HEK293 (cell line): Measurements from ENCODE around the gene CYP4F22.
A peak's percentile ranks its signal among the peaks of the same experiment; 100 is the strongest.

ENCODE experiments used
- GLIS2 ChIP-seq: fragments of 450-650 bp; formaldehyde crosslinking; IDR thresholded peaks from 2 replicates; pipeline ENCODE4 v1.5.1; 2016; ENCODE audit warnings: missing biosample characterization, missing genetic modification characterization
- INSM2 ChIP-seq: fragments of 450-650 bp; formaldehyde crosslinking; IDR thresholded peaks from 2 replicates; pipeline ENCODE4 v1.5.1; 2016; ENCODE audit warnings: missing biosample characterization, missing genetic modification characterization
- PRDM10 ChIP-seq: fragments of 450-650 bp; formaldehyde crosslinking; IDR thresholded peaks from 2 replicates; pipeline ENCODE4 v1.5.1; 2016; ENCODE audit warnings: missing biosample characterization, missing genetic modification characterization
- PRDM2 ChIP-seq: fragments of 450-650 bp; formaldehyde crosslinking; IDR thresholded peaks from 2 replicates; pipeline ENCODE4 v1.5.1; 2016; ENCODE audit warnings: missing biosample characterization, missing genetic modification characterization, borderline replicate concordance
- SP3 ChIP-seq: fragments of 450-650 bp; formaldehyde crosslinking; IDR thresholded peaks from 2 replicates; pipeline ENCODE4 v1.5.1; 2016; ENCODE audit warnings: missing biosample characterization, missing genetic modification characterization
- SP7 ChIP-seq: fragments of 450-650 bp; formaldehyde crosslinking; IDR thresholded peaks from 2 replicates; pipeline ENCODE4 v1.5.1; 2016; ENCODE audit warnings: missing biosample characterization, missing genetic modification characterization
- TCF7L2 ChIP-seq: IDR thresholded peaks from 2 replicates; pipeline ENCODE4 v1.6.1; 2011; ENCODE audit warnings: low read depth, mild to moderate bottlenecking, inconsistent platforms, low read length, moderate library complexity, borderline replicate concordance
- ZEB2 ChIP-seq: fragments of 450-650 bp; formaldehyde crosslinking; IDR thresholded peaks from 2 replicates; pipeline ENCODE4 v1.5.1; 2016; ENCODE audit warnings: missing biosample characterization, missing genetic modification characterization
- ZFHX2 ChIP-seq: fragments of 450-650 bp; formaldehyde crosslinking; conservative IDR thresholded peaks from 2 replicates; pipeline ENCODE4 v1.5.1; 2016; ENCODE audit warnings: missing biosample characterization, missing genetic modification characterization
- ZNF132 ChIP-seq: fragments of 450-650 bp; formaldehyde crosslinking; IDR thresholded peaks from 2 replicates; pipeline ENCODE4 v1.5.1; 2017; ENCODE audit warnings: missing biosample characterization, missing genetic modification characterization, borderline replicate concordance
- ZNF138 ChIP-seq: fragments of 450-650 bp; formaldehyde crosslinking; IDR thresholded peaks from 2 replicates; pipeline ENCODE4 v1.5.1; 2016; ENCODE audit warnings: missing biosample characterization, missing genetic modification characterization, borderline replicate concordance
- ZNF335 ChIP-seq: fragments of 450-650 bp; formaldehyde crosslinking; conservative IDR thresholded peaks from 2 replicates; pipeline ENCODE4 v1.5.1; 2016; ENCODE audit warnings: missing biosample characterization, missing genetic modification characterization
- ZNF341 ChIP-seq: fragments of 450-650 bp; formaldehyde crosslinking; IDR thresholded peaks from 2 replicates; pipeline ENCODE4; 2016; ENCODE audit warnings: low read depth, missing biosample characterization, missing genetic modification characterization
- ZNF626 ChIP-seq: fragments of 450-650 bp; sonication (Bioruptor Pico); formaldehyde crosslinking; IDR thresholded peaks from 2 replicates; pipeline ENCODE4 v1.5.1; 2018; ENCODE audit warnings: missing biosample characterization, missing genetic modification characterization, inconsistent platforms
- ZNF645 ChIP-seq: fragments of 450-650 bp; formaldehyde crosslinking; IDR thresholded peaks from 2 replicates; pipeline ENCODE4; 2016; ENCODE audit warnings: missing biosample characterization, missing genetic modification characterization
- ZNF654 ChIP-seq: fragments of 450-650 bp; formaldehyde crosslinking; IDR thresholded peaks from 2 replicates; pipeline ENCODE4 v1.5.1; 2016; ENCODE audit warnings: low read depth, missing biosample characterization, missing genetic modification characterization
- ZNF660 ChIP-seq: fragments of 450-650 bp; IDR thresholded peaks from 2 replicates; pipeline ENCODE4 v1.5.1; 2018; ENCODE audit warnings: missing biosample characterization, mild to moderate bottlenecking, missing genetic modification characterization
- ZNF76 ChIP-seq: fragments of 450-650 bp; formaldehyde crosslinking; IDR thresholded peaks from 2 replicates; pipeline ENCODE4; 2016; ENCODE audit warnings: low read depth, missing biosample characterization, missing genetic modification characterization, borderline replicate concordance
- ZNF792 ChIP-seq: fragments of 450-650 bp; formaldehyde crosslinking; IDR thresholded peaks from 2 replicates; pipeline ENCODE4 v1.5.1; 2016; ENCODE audit warnings: missing biosample characterization, missing genetic modification characterization
- ZNF830 ChIP-seq: fragments of 450-650 bp; IDR thresholded peaks from 2 replicates; pipeline ENCODE4 v1.5.0; 2018; ENCODE audit warnings: missing biosample characterization, missing genetic modification characterization, low read depth, mild to moderate bottlenecking, moderate library complexity
- TF ChIP-seq, protein P1 (sequence below): fragments of 450-650 bp; IDR thresholded peaks from 2 replicates; pipeline ENCODE4 v1.5.1; 2018; ENCODE audit warnings: missing biosample characterization, mild to moderate bottlenecking, missing genetic modification characterization
- TF ChIP-seq, protein P2 (sequence below): fragments of 450-650 bp; formaldehyde crosslinking; IDR thresholded peaks from 2 replicates; pipeline ENCODE4 v1.5.1; 2016; ENCODE audit warnings: missing biosample characterization, missing genetic modification characterization

CYP4F22 gene

DNA sequence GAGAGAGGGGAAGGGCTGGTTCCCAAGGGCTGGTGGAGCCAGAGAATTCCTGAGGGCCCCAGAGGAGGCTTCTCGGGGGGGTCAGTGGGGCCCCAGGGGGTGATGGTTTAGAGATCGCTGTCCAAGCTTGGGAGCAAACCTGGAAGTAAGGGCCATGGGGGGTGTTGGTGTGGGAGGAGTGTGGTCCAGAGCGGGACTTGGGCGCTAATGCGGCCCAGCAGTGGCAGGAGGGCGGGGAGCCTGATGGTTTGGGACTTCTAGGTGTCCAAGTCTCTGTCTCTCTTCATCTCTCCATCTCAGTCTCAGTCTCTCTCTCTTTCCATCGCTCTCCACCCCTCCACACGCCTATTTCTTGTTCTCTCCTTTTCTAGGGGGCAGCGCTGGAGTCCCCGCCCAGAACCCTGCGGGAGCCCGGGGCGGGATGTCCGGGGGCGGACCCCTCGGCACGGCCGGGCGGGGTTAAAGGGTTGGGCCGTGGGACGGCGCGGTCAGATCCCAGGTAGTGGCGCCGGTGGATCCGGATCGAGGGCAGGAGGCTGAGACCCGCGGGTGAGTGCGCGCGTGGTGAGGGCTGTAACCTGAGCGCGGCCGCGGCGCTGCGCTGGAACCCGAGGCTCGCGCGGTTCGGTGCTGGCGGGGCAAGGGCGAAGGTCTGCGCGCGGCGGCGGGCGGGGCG, at the start of gene CYP4F22 (continued):
- no peak for TF ChIP-seq PRDM2 (tag by site-specific recombination)
- peak; percentile 78 for TF ChIP-seq SP3 (tag by site-specific recombination)
- 0 out of 2 replicates have a peak, but pooled peaks have one; percentile 28 for TF ChIP-seq ZEB2 (tag by site-specific recombination)
- TF ChIP-seq TCF7L2 = no peak
- no peak for TF ChIP-seq ZNF138 (tag by site-specific recombination)
- no peak for TF ChIP-seq ZNF830 (tag by site-specific recombination)
- TF ChIP-seq ZNF660 = no peak
- no peak for TF ChIP-seq ZNF654 (tag by site-specific recombination)
- TF ChIP-seq SP7 (tag by site-specific recombination) = 0 out of 2 replicates have a peak, but pooled peaks have one; percentile 14
- TF ChIP-seq ZNF626 (tag by site-specific recombination) = no peak
- TF ChIP-seq ZFHX2 (tag by site-specific recombination) = peak; percentile 57
- no peak for TF ChIP-seq ZNF335 (tag by site-specific recombination)
- TF ChIP-seq PRDM10 = peak; percentile 90
- TF ChIP-seq ZNF76 = no peak
- TF ChIP-seq, protein P1, sequence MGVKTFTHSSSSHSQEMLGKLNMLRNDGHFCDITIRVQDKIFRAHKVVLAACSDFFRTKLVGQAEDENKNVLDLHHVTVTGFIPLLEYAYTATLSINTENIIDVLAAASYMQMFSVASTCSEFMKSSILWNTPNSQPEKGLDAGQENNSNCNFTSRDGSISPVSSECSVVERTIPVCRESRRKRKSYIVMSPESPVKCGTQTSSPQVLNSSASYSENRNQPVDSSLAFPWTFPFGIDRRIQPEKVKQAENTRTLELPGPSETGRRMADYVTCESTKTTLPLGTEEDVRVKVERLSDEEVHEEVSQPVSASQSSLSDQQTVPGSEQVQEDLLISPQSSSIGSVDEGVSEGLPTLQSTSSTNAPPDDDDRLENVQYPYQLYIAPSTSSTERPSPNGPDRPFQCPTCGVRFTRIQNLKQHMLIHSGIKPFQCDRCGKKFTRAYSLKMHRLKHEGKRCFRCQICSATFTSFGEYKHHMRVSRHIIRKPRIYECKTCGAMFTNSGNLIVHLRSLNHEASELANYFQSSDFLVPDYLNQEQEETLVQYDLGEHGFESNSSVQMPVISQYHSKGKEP (tag by site-specific recombination) = no peak
- TF ChIP-seq ZNF341 (tag by site-specific recombination) = no peak
- TF ChIP-seq, protein P2, sequence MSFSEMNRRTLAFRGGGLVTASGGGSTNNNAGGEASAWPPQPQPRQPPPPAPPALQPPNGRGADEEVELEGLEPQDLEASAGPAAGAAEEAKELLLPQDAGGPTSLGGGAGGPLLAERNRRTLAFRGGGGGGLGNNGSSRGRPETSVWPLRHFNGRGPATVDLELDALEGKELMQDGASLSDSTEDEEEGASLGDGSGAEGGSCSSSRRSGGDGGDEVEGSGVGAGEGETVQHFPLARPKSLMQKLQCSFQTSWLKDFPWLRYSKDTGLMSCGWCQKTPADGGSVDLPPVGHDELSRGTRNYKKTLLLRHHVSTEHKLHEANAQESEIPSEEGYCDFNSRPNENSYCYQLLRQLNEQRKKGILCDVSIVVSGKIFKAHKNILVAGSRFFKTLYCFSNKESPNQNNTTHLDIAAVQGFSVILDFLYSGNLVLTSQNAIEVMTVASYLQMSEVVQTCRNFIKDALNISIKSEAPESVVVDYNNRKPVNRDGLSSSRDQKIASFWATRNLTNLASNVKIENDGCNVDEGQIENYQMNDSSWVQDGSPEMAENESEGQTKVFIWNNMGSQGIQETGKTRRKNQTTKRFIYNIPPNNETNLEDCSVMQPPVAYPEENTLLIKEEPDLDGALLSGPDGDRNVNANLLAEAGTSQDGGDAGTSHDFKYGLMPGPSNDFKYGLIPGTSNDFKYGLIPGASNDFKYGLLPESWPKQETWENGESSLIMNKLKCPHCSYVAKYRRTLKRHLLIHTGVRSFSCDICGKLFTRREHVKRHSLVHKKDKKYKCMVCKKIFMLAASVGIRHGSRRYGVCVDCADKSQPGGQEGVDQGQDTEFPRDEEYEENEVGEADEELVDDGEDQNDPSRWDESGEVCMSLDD (tag by site-specific recombination) = no peak
- TF ChIP-seq GLIS2 = peak; percentile 44; the same call in 1 of the 2 replicates
- no peak for TF ChIP-seq ZNF132 (tag by site-specific recombination)
- no peak for TF ChIP-seq ZNF792 (tag by site-specific recombination)
- no peak for TF ChIP-seq INSM2 (tag by site-specific recombination)
- no peak for TF ChIP-seq ZNF645 (tag by site-specific recombination)
